CD14-positive monocyte (primary cell): ENCODE measurements around the gene LRRC52. TPM values are rescaled to one million over a fixed set of nuclear protein-coding genes. Genes with fewer than 3 reads are reported as not detected.

Experiments used
- DNase-seq, 3 donors: peaks; one replicate each; pipeline ENCODE4 v3.0.0-alpha.2; 2011 to 2022
- H2AFZ ChIP-seq: 2 replicates; pipeline ENCODE4 v1.6.0; 2012; ENCODE audit warnings: mild to moderate bottlenecking, low read depth, low read length, inconsistent platforms; ENCODE audit not compliant: insufficient read depth, poor library complexity, severe bottlenecking
- H3K27ac ChIP-seq, 2 donors: 1 replicate in 1 of 2; 2 replicates in 1 of 2; pipeline ENCODE4 v1.5.1; 2012 to 2013; ENCODE audit warnings: low read length in 2 of 2, control low read depth in 1 of 2, inconsistent platforms in 1 of 2, low read depth in 1 of 2, mild to moderate bottlenecking in 1 of 2
- H3K27me3 ChIP-seq, 2 donors: one replicate each; pipeline versions ENCODE4 v1.6.0 to v1.6.1; 2011 to 2013; ENCODE audit warnings: low read length in 2 of 2; ENCODE audit not compliant: control insufficient read depth in 2 of 2, insufficient read depth in 2 of 2
- H3K36me3 ChIP-seq, 2 donors: replicated peaks in 1 of 2; 1 replicate in 1 of 2; 2 replicates in 1 of 2; pipeline versions ENCODE4 v1.5.1 to v1.6.1; 2012 to 2013; ENCODE audit warnings: low read length in 2 of 2, control low read depth in 1 of 2, inconsistent platforms in 1 of 2, mild to moderate bottlenecking in 1 of 2; ENCODE audit not compliant: insufficient read depth in 2 of 2, control insufficient read depth in 1 of 2
- H3K4me1 ChIP-seq, 2 donors: 1 replicate in 1 of 2; 2 replicates in 1 of 2; pipeline versions ENCODE4 v1.5.1 to v1.6.1; 2012 to 2013; ENCODE audit warnings: low read length in 2 of 2, control low read depth in 1 of 2, inconsistent platforms in 1 of 2, mild to moderate bottlenecking in 1 of 2, moderate library complexity in 1 of 2; ENCODE audit not compliant: insufficient read depth in 2 of 2, control insufficient read depth in 1 of 2
- H3K4me2 ChIP-seq: replicated peaks from 2 replicates; pipeline ENCODE3; 2012; ENCODE audit warnings: low read length, moderate library complexity, mild to moderate bottlenecking; ENCODE audit not compliant: poor library complexity, severe bottlenecking; ENCODE audit errors: extremely low read depth
- H3K4me3 ChIP-seq, 3 experiments: fragments of 200-600 bp in 1 of 3; sonication (generic) in 1 of 3; replicated peaks in 1 of 3; 1 replicate in 2 of 3; 2 replicates in 1 of 3; pipeline ENCODE4 v1.5.1; 2011 to 2013; ENCODE audit warnings: low read length in 3 of 3, mild to moderate bottlenecking in 3 of 3, control low read depth in 2 of 3, low read depth in 2 of 3, inconsistent platforms in 1 of 3, moderate library complexity in 1 of 3
- H3K79me2 ChIP-seq: 2 replicates; pipeline ENCODE4 v1.6.0; 2012; ENCODE audit warnings: mild to moderate bottlenecking, control low read depth, inconsistent platforms, low read length, moderate library complexity; ENCODE audit not compliant: insufficient read depth
- H3K9ac ChIP-seq: 2 replicates; pipeline ENCODE4 v1.6.0; 2017; ENCODE audit warnings: low read length, mild to moderate bottlenecking; ENCODE audit not compliant: insufficient read depth, poor library complexity, severe bottlenecking
- H3K9me3 ChIP-seq, 2 donors: replicated peaks in 1 of 2; 1 replicate in 1 of 2; 2 replicates in 1 of 2; pipeline versions ENCODE4 v1.5.1 to v1.6.1; 2012 to 2013; ENCODE audit warnings: low read length in 2 of 2, control low read depth in 1 of 2; ENCODE audit not compliant: control insufficient read depth in 1 of 2, insufficient read depth in 1 of 2
- H4K20me1 ChIP-seq: 2 replicates; pipeline ENCODE4 v1.6.0; 2012; ENCODE audit warnings: mild to moderate bottlenecking, low read length, control low read depth, moderate library complexity; ENCODE audit not compliant: insufficient read depth
- H3K27ac Mint-ChIP-seq, 7 donors: one replicate each; pipeline ENCODE4 v1.8.0; 2020; ENCODE audit warnings: mild to moderate bottlenecking in 7 of 7, mixed read lengths in 7 of 7, moderate library complexity in 6 of 7, inconsistent platforms in 2 of 7
- H3K27me3 Mint-ChIP-seq, 3 donors: one replicate each; pipeline ENCODE4 v1.8.0; 2021 to 2022; ENCODE audit warnings: low read depth in 3 of 3, mild to moderate bottlenecking in 3 of 3, mixed read lengths in 3 of 3, moderate library complexity in 3 of 3, inconsistent platforms in 1 of 3
- H3K36me3 Mint-ChIP-seq, 2 donors: one replicate each; pipeline ENCODE4 v1.8.0; 2020; ENCODE audit warnings: mixed read lengths in 2 of 2, inconsistent platforms in 1 of 2, mild to moderate bottlenecking in 1 of 2
- H3K4me1 Mint-ChIP-seq: one replicate; pipeline ENCODE4 v1.8.0; 2020; ENCODE audit warnings: mild to moderate bottlenecking, mixed read lengths
- H3K4me3 Mint-ChIP-seq, 2 donors: one replicate each; pipeline ENCODE4 v1.8.0; 2020; ENCODE audit warnings: mild to moderate bottlenecking in 2 of 2, mixed read lengths in 2 of 2, moderate library complexity in 1 of 2
- H3K9me3 Mint-ChIP-seq, 7 donors: one replicate each; pipeline ENCODE4 v1.8.0; 2020 to 2022; ENCODE audit warnings: mixed read lengths in 7 of 7, mild to moderate bottlenecking in 6 of 7, moderate library complexity in 6 of 7, inconsistent platforms in 2 of 7
- WGBS: methylation state at CpG from one replicate; pipeline ENCODE4 v1.1.5; 2013; ENCODE audit warnings: missing lambda C conversion rate; ENCODE audit not compliant: insufficient coverage; 5-methylcytosine and 5-hydroxymethylcytosine counted together
- intact Hi-C, 2 donors: fragments of 100-400 bp; cut with micrococcal nuclease; formaldehyde crosslinking; loops; one replicate each; pipeline versions ENCODE4 v1.15.0 to v1.15.1; 2023
- polyA plus RNA-seq, 3 donors: library from polyadenylated mRNA; depleted of rRNA in 1 of 3; unstranded in 2 of 3; stranded (reverse) in 1 of 3; fragments of 300-500 nt in 2 of 3; fragments of >200 nt in 1 of 3; fragmentation: Illumina TruSeq in 2 of 3; gene quantifications; 1 replicate in 2 of 3; 2 replicates in 1 of 3; pipeline ENCODE4 v1.2.3, GENCODE V29; 2012 to 2021
- TF ChIP-seq, protein P1 (sequence below): fragments of 200-600 bp; IDR thresholded peaks from one replicate; pipeline ENCODE4 v1.8.0; 2022; ENCODE audit warnings: antibody characterized with exemption, mild to moderate bottlenecking

LRRC52 gene
- polyA plus RNA-seq, 3 donors = not detected

DNA sequence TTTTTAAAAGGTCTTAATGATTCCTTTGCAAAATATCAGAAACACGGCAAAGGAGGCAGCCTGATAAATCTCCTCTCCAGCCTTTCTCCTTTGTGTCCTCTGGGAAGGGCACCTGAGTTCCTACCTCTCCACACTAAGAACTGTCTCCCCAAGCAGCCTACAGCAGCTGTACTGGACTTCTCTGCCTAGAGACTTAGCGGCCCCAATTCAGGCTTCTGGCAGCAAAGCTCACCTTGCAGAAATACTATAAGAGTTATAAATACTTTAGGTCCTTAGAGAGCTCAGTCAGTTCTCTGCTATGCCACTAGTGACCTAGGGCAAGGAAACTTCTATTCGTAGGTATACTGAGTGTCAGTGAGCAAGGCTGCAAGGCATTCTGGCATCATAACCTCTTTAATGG, 33.9 kb downstream of the LRRC52 start:
- Histone ChIP-seq H2AFZ (no peak overlapping the region), H4K20me1 (no peaks in the 10 kb centered on the region), H3K27ac (no peak overlapping the region), H3K36me3 (no peaks in the 10 kb centered on the region), H3K4me2 (no peak overlapping the region), H3K79me2 (no peaks in the 10 kb centered on the region), H3K9ac (no peak overlapping the region), H3K9me3 (no peaks in the 10 kb centered on the region), H3K4me1 (no peaks in the 10 kb centered on the region), H3K27me3 (peaks cover 12 to 21% of the 10 kb centered on the region in 2 donors), H3K4me3 (no peak overlapping the region)
- no peak for DNase-seq
- Mint-ChIP-seq H3K4me1 (no peaks in the 10 kb centered on the region), H3K27ac (no peak overlapping the region), H3K27me3 (peaks cover 16 to 42% (median 20%) of the 10 kb centered on the region in 3 donors), H3K36me3 (no peaks in the 10 kb centered on the region), H3K9me3 (peaks cover 0 to 5% (median 0%) of the 10 kb centered on the region in 7 donors), H3K4me3 (no peak overlapping the region)
- intact Hi-C loops = no loop called here
- TF ChIP-seq, protein P1, sequence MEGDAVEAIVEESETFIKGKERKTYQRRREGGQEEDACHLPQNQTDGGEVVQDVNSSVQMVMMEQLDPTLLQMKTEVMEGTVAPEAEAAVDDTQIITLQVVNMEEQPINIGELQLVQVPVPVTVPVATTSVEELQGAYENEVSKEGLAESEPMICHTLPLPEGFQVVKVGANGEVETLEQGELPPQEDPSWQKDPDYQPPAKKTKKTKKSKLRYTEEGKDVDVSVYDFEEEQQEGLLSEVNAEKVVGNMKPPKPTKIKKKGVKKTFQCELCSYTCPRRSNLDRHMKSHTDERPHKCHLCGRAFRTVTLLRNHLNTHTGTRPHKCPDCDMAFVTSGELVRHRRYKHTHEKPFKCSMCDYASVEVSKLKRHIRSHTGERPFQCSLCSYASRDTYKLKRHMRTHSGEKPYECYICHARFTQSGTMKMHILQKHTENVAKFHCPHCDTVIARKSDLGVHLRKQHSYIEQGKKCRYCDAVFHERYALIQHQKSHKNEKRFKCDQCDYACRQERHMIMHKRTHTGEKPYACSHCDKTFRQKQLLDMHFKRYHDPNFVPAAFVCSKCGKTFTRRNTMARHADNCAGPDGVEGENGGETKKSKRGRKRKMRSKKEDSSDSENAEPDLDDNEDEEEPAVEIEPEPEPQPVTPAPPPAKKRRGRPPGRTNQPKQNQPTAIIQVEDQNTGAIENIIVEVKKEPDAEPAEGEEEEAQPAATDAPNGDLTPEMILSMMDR = no peak
- 100% methylated on average over 2 of the region's 3 CpGs for WGBS

DNA sequence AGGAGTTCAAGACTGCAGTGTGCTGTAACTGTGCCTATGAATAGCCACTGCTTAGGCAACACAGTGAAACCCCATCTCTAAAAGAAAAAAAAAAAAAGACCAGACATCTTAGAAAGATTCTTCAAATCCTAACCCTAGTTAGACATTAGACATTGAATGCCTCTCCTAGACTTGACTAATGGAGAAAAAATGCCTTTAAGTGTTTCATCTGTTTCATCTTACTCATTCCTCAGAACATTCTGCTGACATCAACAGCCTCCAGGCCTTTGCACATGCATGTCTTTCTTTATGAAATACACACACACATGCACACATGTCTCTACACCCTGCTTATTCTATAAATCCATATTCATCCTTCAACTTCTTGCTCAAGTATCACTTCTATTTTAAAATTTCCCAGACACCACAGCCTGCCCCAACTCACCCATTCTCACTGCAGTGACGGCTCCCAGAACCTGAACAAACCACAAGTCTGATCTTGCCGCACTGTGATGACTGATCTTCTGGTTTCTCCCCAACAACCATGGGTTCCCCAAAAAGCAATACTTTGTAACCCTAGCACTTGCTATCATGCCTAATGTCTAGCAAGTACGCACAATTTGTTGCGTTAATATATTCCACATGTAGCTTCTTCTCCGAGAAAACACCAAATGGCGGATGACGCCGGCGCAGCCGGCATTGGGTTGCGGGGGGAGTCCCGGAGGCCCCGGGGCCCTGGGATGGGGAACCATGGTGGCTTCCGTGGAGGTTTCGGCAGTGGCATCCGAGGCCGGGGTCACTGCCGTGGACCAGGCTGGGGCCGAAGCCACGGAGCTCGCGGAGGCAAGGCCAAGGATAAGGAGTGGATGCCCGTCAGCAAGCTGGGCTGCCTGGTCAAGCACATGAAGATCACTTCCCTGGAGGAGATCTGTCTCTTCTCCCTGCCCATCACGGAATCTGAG, 37.4 kb downstream of the LRRC52 start:
- Mint-ChIP-seq H3K36me3 (no peaks in the 10 kb centered on the region), H3K9me3 (no peaks in the 10 kb centered on the region), H3K4me1 (peaks cover 8% of the 10 kb centered on the region), H3K27ac (no peak overlapping the region), H3K4me3 (no peak overlapping the region), H3K27me3 (peaks cover 16 to 37% (median 17%) of the 10 kb centered on the region in 3 donors)
- no peaks in the 10 kb centered on the region for H3K79me2 ChIP-seq
- H3K9ac ChIP-seq = no peak overlapping the region
- intact Hi-C loops = no loop called here
- no peaks in the 10 kb centered on the region for H3K9me3 ChIP-seq
- no peak overlapping the region for H3K4me2 ChIP-seq
- no peak for DNase-seq
- H3K27ac ChIP-seq = no peak overlapping the region
- H3K27me3 ChIP-seq = peaks cover 14 to 20% of the 10 kb centered on the region in 2 donors
- no peaks in the 10 kb centered on the region for H3K36me3 ChIP-seq
- no peak overlapping the region for H3K4me3 ChIP-seq
- TF ChIP-seq, protein P1 = no peak
- H2AFZ ChIP-seq = no peak overlapping the region
- H4K20me1 ChIP-seq = no peaks in the 10 kb centered on the region
- 96% methylated on average over 23 of the region's 24 CpGs for WGBS
- H3K4me1 ChIP-seq = peaks cover 0 to 4% of the 10 kb centered on the region in 2 donors
